HG03095 (cell line): ENCODE data around the gene ACSL1.

Experiments
- ATAC-seq: cut with Tn5 transposase; IDR thresholded peaks from one replicate; pipeline ENCODE4 v1.9.1; 2021; ENCODE audit warnings: moderate library complexity; ENCODE audit not compliant: unreplicated experiment

ACSL1 gene

GRCh38 chr4:184825896-184826690 lies at the start of gene ACSL1:
TSS of gene ACSL1 (minus strand) at chr4:184825968. CDS start at chr4:184803514, 22,454 bp downstream.
- ATAC-seq, result peak; percentile 64

GRCh38 chr4:184873054-184873453 lies 47.3 kb upstream of the ACSL1 start:
- ATAC-seq, result no peak

- ATAC-seq, result no peak
Observed at GRCh38 chr4:184870718-184871117, 45.0 kb upstream of the ACSL1 start.

GRCh38 chr4:184868623-184869022 lies 42.9 kb upstream of the ACSL1 start:
- ATAC-seq, result no peak

- no peak for ATAC-seq
Observed at GRCh38 chr4:184863916-184864315, 38.1 kb upstream of the ACSL1 start.

GRCh38 chr4:184861047-184861446 lies 35.3 kb upstream of the ACSL1 start:
- no peak for ATAC-seq

GRCh38 chr4:184860018-184860779 lies 34.4 kb upstream of the ACSL1 start:
- ATAC-seq, result peak; percentile 61

GRCh38 chr4:184857441-184858121 lies 31.8 kb upstream of the ACSL1 start:
- ATAC-seq, result no peak

GRCh38 chr4:184856277-184856609 lies 30.5 kb upstream of the ACSL1 start:
- ATAC-seq, result peak; percentile 28

- ATAC-seq, result no peak
Observed at GRCh38 chr4:184854673-184855072, 28.9 kb upstream of the ACSL1 start.

- ATAC-seq, result no peak
Observed at GRCh38 chr4:184853436-184853835, 27.7 kb upstream of the ACSL1 start.

GRCh38 chr4:184851886-184852285 lies 26.1 kb upstream of the ACSL1 start:
- ATAC-seq, result no peak

GRCh38 chr4:184851200-184851541 lies 25.4 kb upstream of the ACSL1 start:
- peak; percentile 74 for ATAC-seq

- ATAC-seq, result peak; percentile 51
Observed at GRCh38 chr4:184850431-184851199, 24.8 kb upstream of the ACSL1 start.

- ATAC-seq, result no peak
Observed at GRCh38 chr4:184850018-184850417, 24.2 kb upstream of the ACSL1 start.

GRCh38 chr4:184849185-184849584 lies 23.4 kb upstream of the ACSL1 start:
- no peak for ATAC-seq

GRCh38 chr4:184848510-184848909 lies 22.7 kb upstream of the ACSL1 start:
- no peak for ATAC-seq

- ATAC-seq, result no peak
Observed at GRCh38 chr4:184846531-184846930, 20.8 kb upstream of the ACSL1 start.

- no peak for ATAC-seq
Observed at GRCh38 chr4:184845367-184846021, 19.7 kb upstream of the ACSL1 start.

GRCh38 chr4:184844742-184845141 lies 19.0 kb upstream of the ACSL1 start:
- no peak for ATAC-seq
